ENCODE data around the gene PWWP3B.
"Not testable (repeated sequence)": the region's sequence is repeated elsewhere in the genome, so short reads cannot be mapped to it uniquely, and the experiment has no call there.

The PWWP3B gene

DNA sequence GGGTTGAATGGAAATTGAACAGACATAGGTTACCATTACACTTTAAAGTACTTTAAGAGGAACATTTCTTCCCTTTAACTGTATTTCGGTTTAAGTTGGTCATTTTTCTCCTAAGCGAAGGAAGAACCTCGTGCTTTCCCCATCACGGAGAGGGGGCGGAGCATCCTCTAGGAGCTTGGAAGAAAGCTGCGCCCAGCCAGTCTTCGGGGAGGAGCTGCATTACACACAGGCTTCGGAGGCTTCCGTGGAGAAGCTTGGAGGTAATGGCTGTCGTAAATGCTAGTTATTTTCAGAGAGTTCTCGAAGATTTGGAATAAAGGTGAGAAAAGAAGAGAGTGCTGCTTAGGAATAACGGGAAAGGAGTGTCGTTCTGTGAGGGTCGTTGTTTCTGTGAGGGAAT lies at the start of gene PWWP3B:
TSS of gene PWWP3B (plus strand) at position 199 of the 400 bp plus-strand sequence. CDS start 37,128 bp downstream, outside the sequence.
- peak; percentile 41 for DNase-seq

- no peak for DNase-seq
Observed at GRCh38 chrX:106139048-106139447, 29.1 kb upstream of the PWWP3B start.

- DNase-seq, result no peak
Observed at GRCh38 chrX:106144755-106145639, 23.1 kb upstream of the PWWP3B start.

- DNase-seq, result no peak
Observed at GRCh38 chrX:106150701-106151100, 17.4 kb upstream of the PWWP3B start.

GRCh38 chrX:106159861-106160282 lies 8.2 kb upstream of the PWWP3B start:
- DNase-seq, result no peak

DNA sequence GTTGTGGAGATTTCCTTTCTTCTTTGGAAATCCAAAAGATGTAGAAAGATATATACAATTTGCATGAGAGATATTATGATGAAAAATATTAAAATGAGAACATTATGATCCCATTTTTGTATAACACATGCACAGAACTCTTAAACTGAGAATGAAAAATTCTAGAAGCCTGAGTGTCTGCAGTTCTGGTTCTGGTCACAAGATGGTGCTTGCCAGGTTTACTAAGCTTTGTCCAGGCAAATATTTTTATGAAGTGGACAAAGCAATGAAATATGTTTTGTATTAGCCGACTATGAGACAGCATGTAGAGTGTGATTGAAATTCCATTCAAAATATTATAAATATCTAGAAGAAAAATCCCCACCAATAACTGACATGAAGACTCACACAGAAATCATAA lies 2.2 kb downstream of the PWWP3B start:
- DNase-seq, result no peak

DNA sequence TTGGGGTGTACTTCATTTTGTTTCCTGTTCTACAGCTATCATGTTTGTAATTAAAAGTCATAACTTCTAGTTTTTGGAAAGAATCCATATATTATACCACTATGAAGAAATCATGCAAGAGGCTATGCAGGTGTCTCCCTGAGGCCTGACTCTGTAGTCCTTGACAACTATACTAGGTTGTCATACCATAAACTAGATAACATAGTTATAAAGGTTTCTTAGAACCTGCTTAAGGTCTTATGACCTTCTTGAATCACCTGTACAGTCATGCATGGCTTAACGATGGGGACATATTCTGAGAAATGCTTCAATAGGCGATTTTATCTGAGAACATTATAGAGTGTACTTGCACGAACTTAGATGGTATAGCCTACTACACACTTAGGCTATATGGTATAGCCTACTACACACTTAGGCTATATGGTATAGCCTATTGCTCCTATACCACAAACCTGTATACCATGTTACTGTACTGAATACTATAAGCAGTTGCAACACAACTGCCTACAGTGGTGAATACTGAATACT lies 3.3 kb downstream of the PWWP3B start:
- DNase-seq, result no peak

GRCh38 chrX:106177106-106177981 lies 9.2 kb downstream of the PWWP3B start:
- peak; percentile 56 for DNase-seq

- no peak for DNase-seq
Observed at GRCh38 chrX:106177982-106178321, 9.8 kb downstream of the PWWP3B start.

DNA sequence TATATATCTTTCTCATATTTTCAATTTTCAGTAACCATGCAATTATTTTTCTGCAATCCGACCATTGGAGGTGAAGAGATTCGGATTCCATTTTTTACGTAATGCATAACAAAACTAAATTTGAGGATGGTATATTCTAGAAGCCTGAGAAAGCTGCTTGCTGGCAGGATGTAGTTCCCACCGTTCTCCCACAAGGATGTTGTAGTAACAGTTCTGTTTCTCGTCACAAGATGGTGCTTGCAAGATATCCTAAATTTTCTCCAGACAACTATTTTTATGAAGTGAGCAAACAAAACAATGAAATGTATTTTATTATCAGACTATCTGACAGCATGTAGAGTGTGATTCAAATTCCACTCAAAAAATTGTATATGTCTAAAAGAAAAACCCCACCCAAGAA lies 10.7 kb downstream of the PWWP3B start:
- no peak for DNase-seq

DNA sequence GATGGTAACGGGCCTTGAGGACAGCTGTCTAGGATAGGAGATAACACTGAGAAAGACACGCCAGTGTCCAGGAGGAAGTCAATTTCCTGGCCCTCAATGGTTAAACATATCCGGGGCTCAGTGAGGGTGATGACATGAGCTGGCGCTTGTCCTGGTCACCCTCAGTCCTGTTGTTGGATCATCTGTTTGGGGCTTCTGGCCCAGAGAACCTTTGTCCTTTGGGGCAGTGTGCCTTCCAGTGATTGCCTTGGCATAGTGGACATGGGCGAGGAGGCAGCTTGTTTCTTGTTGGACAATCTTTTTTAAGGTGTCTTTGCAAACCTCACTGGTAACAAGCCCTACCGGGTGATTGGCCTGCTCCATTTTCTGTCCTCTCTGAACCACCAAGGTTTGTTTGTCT lies 15.6 kb downstream of the PWWP3B start:
- DNase-seq, result not testable (repeated sequence)

- no peak for DNase-seq
Observed at GRCh38 chrX:106201502-106202178, 33.5 kb downstream of the PWWP3B start.

DNA sequence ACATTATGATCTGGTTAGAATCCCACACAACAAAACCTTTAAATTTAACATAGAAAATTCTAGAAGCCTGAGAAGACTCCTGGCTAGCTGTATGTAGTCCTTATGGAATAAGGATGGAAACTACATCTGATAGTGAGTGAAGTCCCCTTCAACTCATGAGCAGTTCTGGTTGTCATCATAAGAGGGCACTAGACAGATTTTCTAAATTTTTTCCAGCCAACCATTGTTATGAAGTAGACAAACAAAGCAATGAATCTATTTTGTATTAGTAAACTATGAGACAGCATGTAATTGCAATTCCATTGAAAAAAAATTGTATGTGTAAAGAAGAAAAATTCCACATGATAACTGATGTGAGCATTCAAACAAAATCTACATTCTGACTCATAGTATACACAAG lies 35.2 kb downstream of the PWWP3B start:
- no peak for DNase-seq

DNA sequence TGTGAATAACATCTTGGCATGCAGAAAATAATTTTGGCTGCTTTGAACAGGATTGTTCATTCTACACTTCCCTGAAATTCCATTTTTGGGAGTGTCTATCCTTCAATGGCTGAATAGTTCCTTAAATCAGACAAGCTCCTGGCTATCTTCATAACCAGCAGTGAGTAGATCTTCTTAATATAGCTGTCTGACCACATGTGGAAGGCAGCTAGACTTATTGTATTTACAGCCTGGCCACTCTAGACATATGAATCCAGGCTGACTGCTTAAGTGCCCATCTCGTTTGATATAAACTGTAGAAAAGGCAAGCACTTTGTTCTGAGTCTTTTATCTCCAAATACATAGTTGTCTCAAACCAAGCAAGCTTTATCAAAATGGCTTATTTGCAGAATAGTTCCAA lies 40.0 kb downstream of the PWWP3B start:
- DNase-seq, result no peak
